ENCODE data around the gene ATP2B3.

The ATP2B3 gene

GRCh38 chrX:153490217-153490930 lies 27.1 kb upstream of the ATP2B3 start:
- H3K4me3 ChIP-seq (ENCODE audit: extremely low read depth, insufficient read depth, low read length, poor library complexity, severe bottlenecking), result no peak overlapping the region
- peaks cover 46% of the 10 kb centered on the region for H3K4me1 ChIP-seq (ENCODE audit: control insufficient read depth, insufficient read depth, low read length, poor library complexity, severe bottlenecking)
- H3K27ac ChIP-seq (ENCODE audit: low read depth, low read length, severe bottlenecking), result no peak overlapping the region
- H3K36me3 ChIP-seq (ENCODE audit: control insufficient read depth, insufficient read depth, low read length), result no peaks in the 10 kb centered on the region
- 92 to 93% methylated on average over 6 of the region's 20 CpGs for WGBS, 2 experiments (ENCODE audit: insufficient coverage in 2 of 2)
- no peaks in the 10 kb centered on the region for H3K9me3 ChIP-seq (ENCODE audit: control insufficient read depth, low read length)

GRCh38 chrX:153491351-153491914 lies 26.0 kb upstream of the ATP2B3 start:
- Histone ChIP-seq H3K4me3 (ENCODE audit: extremely low read depth, insufficient read depth, low read length, poor library complexity, severe bottlenecking) (no peak overlapping the region), H3K4me1 (ENCODE audit: control insufficient read depth, insufficient read depth, low read length, poor library complexity, severe bottlenecking) (peaks cover 46% of the 10 kb centered on the region), H3K36me3 (ENCODE audit: control insufficient read depth, insufficient read depth, low read length) (no peaks in the 10 kb centered on the region), H3K9me3 (ENCODE audit: control insufficient read depth, low read length) (no peaks in the 10 kb centered on the region), H3K27ac (ENCODE audit: low read depth, low read length, severe bottlenecking) (no peak overlapping the region)
- WGBS, 2 experiments (ENCODE audit: insufficient coverage in 2 of 2), result 31 to 40% methylated on average over 4 to 5 of the region's 10 CpGs

GRCh38 chrX:153491918-153492317 lies 25.5 kb upstream of the ATP2B3 start:
- no peaks in the 10 kb centered on the region for H3K36me3 ChIP-seq (ENCODE audit: control insufficient read depth, insufficient read depth, low read length)
- H3K4me1 ChIP-seq (ENCODE audit: control insufficient read depth, insufficient read depth, low read length, poor library complexity, severe bottlenecking), result peaks cover 46% of the 10 kb centered on the region
- H3K4me3 ChIP-seq (ENCODE audit: extremely low read depth, insufficient read depth, low read length, poor library complexity, severe bottlenecking), result no peak overlapping the region
- whole genome bisulfite sequencing, 2 experiments (ENCODE audit: insufficient coverage in 2 of 2), result 39 to 67% methylated on average over 1 to 2 of the region's 11 CpGs
- H3K27ac ChIP-seq (ENCODE audit: low read depth, low read length, severe bottlenecking), result peak overlapping the region; percentile 10
- H3K9me3 ChIP-seq (ENCODE audit: control insufficient read depth, low read length), result no peaks in the 10 kb centered on the region

GRCh38 chrX:153492543-153492942 lies 24.9 kb upstream of the ATP2B3 start:
- Histone ChIP-seq H3K4me3 (ENCODE audit: extremely low read depth, insufficient read depth, low read length, poor library complexity, severe bottlenecking) (no peak overlapping the region), H3K4me1 (ENCODE audit: control insufficient read depth, insufficient read depth, low read length, poor library complexity, severe bottlenecking) (peaks cover 46% of the 10 kb centered on the region), H3K36me3 (ENCODE audit: control insufficient read depth, insufficient read depth, low read length) (no peaks in the 10 kb centered on the region), H3K9me3 (ENCODE audit: control insufficient read depth, low read length) (no peaks in the 10 kb centered on the region), H3K27ac (ENCODE audit: low read depth, low read length, severe bottlenecking) (no peak overlapping the region)
- 80 to 93% methylated on average over 3 to 6 of the region's 12 CpGs for WGBS, 2 experiments (ENCODE audit: insufficient coverage in 2 of 2)

- Histone ChIP-seq H3K36me3 (ENCODE audit: control insufficient read depth, insufficient read depth, low read length) (no peaks in the 10 kb centered on the region), H3K4me1 (ENCODE audit: control insufficient read depth, insufficient read depth, low read length, poor library complexity, severe bottlenecking) (peaks cover 46% of the 10 kb centered on the region), H3K27ac (ENCODE audit: low read depth, low read length, severe bottlenecking) (no peak overlapping the region), H3K4me3 (ENCODE audit: extremely low read depth, insufficient read depth, low read length, poor library complexity, severe bottlenecking) (no peak overlapping the region), H3K9me3 (ENCODE audit: control insufficient read depth, low read length) (no peaks in the 10 kb centered on the region)
- 86 to 94% methylated on average over 1 to 3 of the region's 11 CpGs for WGBS, 2 experiments (ENCODE audit: insufficient coverage in 2 of 2)
These were observed 24.4 kb upstream of the ATP2B3 start for GRCh38 chrX:153493085-153493484.

GRCh38 chrX:153494061-153494460 lies 23.4 kb upstream of the ATP2B3 start:
- Histone ChIP-seq H3K4me3 (ENCODE audit: extremely low read depth, insufficient read depth, low read length, poor library complexity, severe bottlenecking) (no peak overlapping the region), H3K36me3 (ENCODE audit: control insufficient read depth, insufficient read depth, low read length) (no peaks in the 10 kb centered on the region), H3K4me1 (ENCODE audit: control insufficient read depth, insufficient read depth, low read length, poor library complexity, severe bottlenecking) (peaks cover 42% of the 10 kb centered on the region), H3K27ac (ENCODE audit: low read depth, low read length, severe bottlenecking) (peak overlapping the region; percentile 10), H3K9me3 (ENCODE audit: control insufficient read depth, low read length) (no peaks in the 10 kb centered on the region)
- 95 to 100% methylated on average over 2 to 4 of the region's 12 CpGs for WGBS, 2 experiments (ENCODE audit: insufficient coverage in 2 of 2)

GRCh38 chrX:153494541-153495361 lies 22.7 kb upstream of the ATP2B3 start, which contains the start of gene BGN:
Gene BGN (plus strand): TSS chrX:153494980. CDS start chrX:153504632, 9,652 bp downstream.
- Histone ChIP-seq H3K27ac (ENCODE audit: low read depth, low read length, severe bottlenecking) (peak within 1 kb of the TSS; percentile 10), H3K36me3 (ENCODE audit: control insufficient read depth, insufficient read depth, low read length) (no peaks in the 10 kb centered on the region), H3K4me3 (ENCODE audit: extremely low read depth, insufficient read depth, low read length, poor library complexity, severe bottlenecking) (peak within 1 kb of the TSS; percentile 22), H3K4me1 (ENCODE audit: control insufficient read depth, insufficient read depth, low read length, poor library complexity, severe bottlenecking) (peaks cover 42% of the 10 kb centered on the region), H3K9me3 (ENCODE audit: control insufficient read depth, low read length) (no peaks in the 10 kb centered on the region)
- WGBS, 2 experiments (ENCODE audit: insufficient coverage in 2 of 2), result 12 to 24% methylated on average over 5 to 16 of the region's 41 CpGs

- 75 to 82% methylated on average over 6 to 15 of the region's 17 CpGs for WGBS, 2 experiments (ENCODE audit: insufficient coverage in 2 of 2)
- Histone ChIP-seq H3K4me3 (ENCODE audit: extremely low read depth, insufficient read depth, low read length, poor library complexity, severe bottlenecking) (peak overlapping the region; percentile 22), H3K4me1 (ENCODE audit: control insufficient read depth, insufficient read depth, low read length, poor library complexity, severe bottlenecking) (peaks cover 39% of the 10 kb centered on the region), H3K27ac (ENCODE audit: low read depth, low read length, severe bottlenecking) (no peak overlapping the region), H3K9me3 (ENCODE audit: control insufficient read depth, low read length) (no peaks in the 10 kb centered on the region), H3K36me3 (ENCODE audit: control insufficient read depth, insufficient read depth, low read length) (no peaks in the 10 kb centered on the region)
These were observed 22.1 kb upstream of the ATP2B3 start for GRCh38 chrX:153495362-153495751.

- WGBS, 2 experiments (ENCODE audit: insufficient coverage in 2 of 2), result 93% methylated on average over 7 of the region's 18 CpGs; no CpG with 5 or more reads in 1 of the 2 experiments
- no peaks in the 10 kb centered on the region for H3K36me3 ChIP-seq (ENCODE audit: control insufficient read depth, insufficient read depth, low read length)
- H3K9me3 ChIP-seq (ENCODE audit: control insufficient read depth, low read length), result no peaks in the 10 kb centered on the region
- H3K4me3 ChIP-seq (ENCODE audit: extremely low read depth, insufficient read depth, low read length, poor library complexity, severe bottlenecking), result peak overlapping the region; percentile 22
- peaks cover 32% of the 10 kb centered on the region for H3K4me1 ChIP-seq (ENCODE audit: control insufficient read depth, insufficient read depth, low read length, poor library complexity, severe bottlenecking)
- no peak overlapping the region for H3K27ac ChIP-seq (ENCODE audit: low read depth, low read length, severe bottlenecking)
These were observed 21.4 kb upstream of the ATP2B3 start for GRCh38 chrX:153495903-153496589.

- whole genome bisulfite sequencing, 2 experiments (ENCODE audit: insufficient coverage in 2 of 2), result 67% methylated on average over 1 of the region's 8 CpGs; no CpG with 5 or more reads in 1 of the 2 experiments
- H3K36me3 ChIP-seq (ENCODE audit: control insufficient read depth, insufficient read depth, low read length), result no peaks in the 10 kb centered on the region
- no peaks in the 10 kb centered on the region for H3K9me3 ChIP-seq (ENCODE audit: control insufficient read depth, low read length)
- peaks cover 27% of the 10 kb centered on the region for H3K4me1 ChIP-seq (ENCODE audit: control insufficient read depth, insufficient read depth, low read length, poor library complexity, severe bottlenecking)
- no peak overlapping the region for H3K4me3 ChIP-seq (ENCODE audit: extremely low read depth, insufficient read depth, low read length, poor library complexity, severe bottlenecking)
- no peak overlapping the region for H3K27ac ChIP-seq (ENCODE audit: low read depth, low read length, severe bottlenecking)
These were observed 20.9 kb upstream of the ATP2B3 start for GRCh38 chrX:153496590-153496959.
